Keratinocyte (primary cell): ENCODE data around the gene SNX30. TPM values are rescaled to one million over a fixed set of nuclear protein-coding genes. Genes with fewer than 3 reads are reported as not detected.

Experiments used
- DNase-seq: peaks from one replicate; pipeline ENCODE4 v3.0.0-alpha.2; 2011; ENCODE audit warnings: low read depth, missing footprints, low spot score
- FAIRE-seq: peaks from 2 replicates; lab custom pipeline; 2011; peaks lifted over from hg19 to GRCh38; lab: Jason Lieb, UNC
- H2AFZ ChIP-seq: 2 replicates; pipeline ENCODE4 v1.6.0; 2012; ENCODE audit warnings: low read length, control low read depth, inconsistent platforms; ENCODE audit not compliant: control insufficient read depth
- H3K27ac ChIP-seq: 2 replicates; pipeline ENCODE4 v1.5.1; 2011; ENCODE audit warnings: low read length; ENCODE audit not compliant: control insufficient read depth, insufficient read depth
- H3K27me3 ChIP-seq: 3 replicates; pipeline ENCODE4 v1.6.0; 2011; ENCODE audit warnings: low read length; ENCODE audit not compliant: control insufficient read depth, insufficient read depth; ENCODE audit errors: extremely low read depth
- H3K36me3 ChIP-seq, 2 experiments: 2 replicates in 1 of 2; 3 replicates in 1 of 2; pipeline ENCODE4 v1.5.1; 2011; ENCODE audit warnings: low read length in 2 of 2, mild to moderate bottlenecking in 1 of 2; ENCODE audit not compliant: control insufficient read depth in 2 of 2, insufficient read depth in 2 of 2; ENCODE audit errors: extremely low read depth in 1 of 2
- H3K4me1 ChIP-seq: 3 replicates; pipeline ENCODE4 v1.5.1; 2011; ENCODE audit warnings: low read length; ENCODE audit not compliant: control insufficient read depth, insufficient read depth; ENCODE audit errors: extremely low read depth
- H3K4me2 ChIP-seq: 3 replicates; pipeline ENCODE4 v1.6.0; 2011; ENCODE audit warnings: low read depth, low read length; ENCODE audit not compliant: control insufficient read depth, insufficient read depth; ENCODE audit errors: extremely low read depth
- H3K4me3 ChIP-seq, 3 experiments: fragments of 200-600 bp in 1 of 3; sonication (generic) in 1 of 3; 2 replicates in 2 of 3; 3 replicates in 1 of 3; pipeline ENCODE4 v1.5.1; 2011 to 2016; ENCODE audit warnings: low read length in 3 of 3, mild to moderate bottlenecking in 3 of 3, control low read depth in 2 of 3, inconsistent platforms in 1 of 3, low read depth in 1 of 3, mixed read lengths in 1 of 3, mixed run types in 1 of 3, moderate library complexity in 1 of 3; ENCODE audit not compliant: control insufficient read depth in 2 of 3, insufficient read depth in 2 of 3; ENCODE audit errors: extremely low read depth in 1 of 3
- H3K79me2 ChIP-seq: 2 replicates; pipeline ENCODE4 v1.6.0; 2012; ENCODE audit warnings: low read length; ENCODE audit not compliant: control insufficient read depth, insufficient read depth
- H3K9ac ChIP-seq: 3 replicates; pipeline ENCODE4 v1.6.0; 2011; ENCODE audit warnings: low read length; ENCODE audit not compliant: control insufficient read depth, insufficient read depth; ENCODE audit errors: extremely low read depth
- H3K9me1 ChIP-seq: 3 replicates; pipeline ENCODE4 v1.6.0; 2011; ENCODE audit warnings: low read length; ENCODE audit not compliant: control insufficient read depth, insufficient read depth; ENCODE audit errors: extremely low read depth
- H3K9me3 ChIP-seq: 2 replicates; pipeline ENCODE4 v1.5.1; 2012; ENCODE audit warnings: low read depth, low read length; ENCODE audit not compliant: control insufficient read depth
- H4K20me1 ChIP-seq: 3 replicates; pipeline ENCODE4 v1.6.0; 2011; ENCODE audit warnings: low read length; ENCODE audit not compliant: control insufficient read depth, insufficient read depth; ENCODE audit errors: extremely low read depth
- EZH2 ChIP-seq: IDR thresholded peaks from one replicate; pipeline ENCODE4 v1.6.1; 2012; ENCODE audit warnings: inconsistent platforms, mild to moderate bottlenecking, low read length, moderate library complexity
- dilution Hi-C: fragments of 300-500 bp; cut with MboI; formaldehyde crosslinking; loops from one replicate; pipeline ENCODE4 v1.7.0; 2020; ENCODE audit warnings: low sequenced_read_pairs; ENCODE audit not compliant: extremely low pct_ligation_motif_present
- polyA plus RNA-seq, 5 experiments: library from polyadenylated mRNA; depleted of rRNA in 3 of 5; stranded (reverse) in 3 of 5; stranded (forward) in 1 of 5; unstranded in 1 of 5; fragments of >200 nt; gene quantifications; 1 replicate in 1 of 5; 2 replicates in 3 of 5; 3 replicates in 1 of 5; pipeline versions ENCODE4 v1.2.1 to v1.2.3, GENCODE V29; 2011 to 2012; ENCODE audit warnings: missing spikeins in 2 of 5, low read depth in 1 of 5, low replicate concordance in 1 of 5
- TF ChIP-seq, protein P1 (sequence below), 3 experiments: IDR thresholded peaks in 1 of 3; conservative IDR thresholded peaks in 1 of 3; optimal IDR thresholded peaks in 1 of 3; 2 replicates in 2 of 3; 3 replicates in 1 of 3; pipeline versions ENCODE3 to v1.5.1; 2011; ENCODE audit warnings: low read length in 3 of 3, mild to moderate bottlenecking in 3 of 3, moderate library complexity in 2 of 3, control low read depth in 1 of 3, inconsistent platforms in 1 of 3; ENCODE audit not compliant: insufficient read depth in 2 of 3; ENCODE audit errors: extremely low read depth in 1 of 3

The SNX30 gene
- polyA plus RNA-seq, 1 donor (not counting 4 experiments of a cell fraction or from before 2014, with no cell fraction given): 9.0 TPM

DNA sequence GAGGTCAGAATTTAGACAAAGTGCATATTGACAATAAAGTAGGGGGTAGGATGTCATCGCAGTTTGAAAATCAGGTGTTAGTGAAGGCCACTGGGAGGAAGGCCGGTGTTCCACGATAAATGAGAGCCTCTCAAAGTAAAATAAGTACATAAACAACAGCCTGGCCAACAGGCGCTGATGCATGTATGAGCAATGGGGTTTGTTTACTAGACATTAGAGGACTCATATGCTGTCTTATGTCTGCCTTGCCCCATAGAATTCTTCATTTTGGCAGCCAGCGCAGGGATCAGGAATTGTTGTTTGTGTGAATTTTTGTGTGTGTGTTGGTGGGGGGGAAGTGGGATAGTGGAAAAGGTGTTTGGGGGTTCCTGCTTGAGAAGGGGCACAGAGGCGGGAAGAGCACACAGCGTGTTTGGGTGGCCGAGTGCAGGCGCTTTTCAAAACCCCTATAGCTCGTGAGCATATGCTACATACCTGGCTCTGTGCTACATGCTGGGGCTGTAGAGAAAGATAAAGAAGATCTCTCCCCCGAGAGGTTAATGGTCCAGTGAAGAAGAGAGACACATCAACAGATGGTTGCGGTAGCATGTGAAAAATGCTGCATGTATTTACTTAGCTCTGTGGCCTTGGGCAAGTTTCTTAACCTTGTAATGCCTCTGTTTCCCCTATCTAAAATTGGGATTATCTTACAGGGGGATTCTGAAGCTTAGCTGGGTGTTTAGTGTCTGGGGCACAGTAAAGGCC lies 11.5 kb downstream of the SNX30 start:
- Histone ChIP-seq H3K27ac (no peak overlapping the region), H2AFZ (no peak overlapping the region), H3K4me1 (peaks cover 9% of the 10 kb centered on the region), H3K4me2 (no peak overlapping the region), H3K9me1 (peaks cover 4% of the 10 kb centered on the region), H3K36me3 (peaks cover 2 to 7% of the 10 kb centered on the region in 2 experiments), H4K20me1 (no peaks in the 10 kb centered on the region), H3K9ac (no peak overlapping the region), H3K4me3 (no peak overlapping the region), H3K79me2 (peaks cover 57% of the 10 kb centered on the region), H3K27me3 (no peaks in the 10 kb centered on the region), H3K9me3 (no peaks in the 10 kb centered on the region)
- DNase-seq (no peak), FAIRE-seq (no peak)
- no peak for TF ChIP-seq EZH2
- TF ChIP-seq, protein P1, sequence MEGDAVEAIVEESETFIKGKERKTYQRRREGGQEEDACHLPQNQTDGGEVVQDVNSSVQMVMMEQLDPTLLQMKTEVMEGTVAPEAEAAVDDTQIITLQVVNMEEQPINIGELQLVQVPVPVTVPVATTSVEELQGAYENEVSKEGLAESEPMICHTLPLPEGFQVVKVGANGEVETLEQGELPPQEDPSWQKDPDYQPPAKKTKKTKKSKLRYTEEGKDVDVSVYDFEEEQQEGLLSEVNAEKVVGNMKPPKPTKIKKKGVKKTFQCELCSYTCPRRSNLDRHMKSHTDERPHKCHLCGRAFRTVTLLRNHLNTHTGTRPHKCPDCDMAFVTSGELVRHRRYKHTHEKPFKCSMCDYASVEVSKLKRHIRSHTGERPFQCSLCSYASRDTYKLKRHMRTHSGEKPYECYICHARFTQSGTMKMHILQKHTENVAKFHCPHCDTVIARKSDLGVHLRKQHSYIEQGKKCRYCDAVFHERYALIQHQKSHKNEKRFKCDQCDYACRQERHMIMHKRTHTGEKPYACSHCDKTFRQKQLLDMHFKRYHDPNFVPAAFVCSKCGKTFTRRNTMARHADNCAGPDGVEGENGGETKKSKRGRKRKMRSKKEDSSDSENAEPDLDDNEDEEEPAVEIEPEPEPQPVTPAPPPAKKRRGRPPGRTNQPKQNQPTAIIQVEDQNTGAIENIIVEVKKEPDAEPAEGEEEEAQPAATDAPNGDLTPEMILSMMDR (optimal IDR thresholded peaks at IDR 0.05 in 1 of 3, IDR thresholded peaks at IDR 0.05 in 1 of 3, conservative IDR thresholded peaks at IDR 0.05 in 1 of 3; ENCODE audit: extremely low read depth in 1 of 3, insufficient read depth in 2 of 3, low read length in 3 of 3): no peak
- dilution Hi-C loops: no loop called here

DNA sequence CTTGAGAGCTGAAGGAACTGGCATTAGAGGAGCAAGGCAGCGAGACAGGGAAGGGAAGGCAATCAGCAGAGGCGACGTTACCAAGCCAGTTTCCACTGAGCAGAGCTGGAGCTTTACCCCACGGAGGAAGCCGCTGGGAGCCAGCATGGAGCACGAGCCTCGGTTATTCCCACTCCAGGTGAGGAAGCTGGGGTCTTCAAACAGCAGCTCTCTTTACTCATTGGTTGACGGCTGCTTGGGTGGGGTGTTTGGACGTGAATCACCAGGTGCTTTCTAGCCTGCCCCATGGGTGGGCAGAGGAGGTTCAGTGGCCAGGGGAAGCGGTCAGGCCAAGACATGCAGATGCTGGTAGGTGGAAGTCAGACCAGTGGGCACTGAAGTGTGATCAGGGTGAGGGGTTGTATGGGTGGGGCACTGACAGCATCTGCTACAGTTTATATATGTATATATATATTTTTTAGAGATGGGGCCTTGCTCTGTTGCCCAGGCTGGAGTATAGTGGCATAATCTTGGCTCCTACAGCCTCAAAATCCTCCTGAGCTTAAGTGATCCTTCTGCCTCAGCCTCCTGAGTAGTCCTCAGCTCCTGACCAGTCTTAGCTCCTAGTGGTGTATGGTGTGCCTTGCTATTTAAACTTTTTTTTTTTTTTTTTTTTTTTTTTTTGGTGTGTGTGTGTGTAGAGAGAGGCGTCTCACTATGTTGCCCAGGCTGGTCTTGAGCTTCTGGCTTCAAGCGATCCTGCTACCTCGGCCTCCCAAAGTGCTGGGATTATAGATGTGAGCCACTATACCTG lies 12.4 kb downstream of the SNX30 start:
- no peak overlapping the region for H3K9ac ChIP-seq
- dilution Hi-C loops: no loop called here
- FAIRE-seq: no peak

More for the DNA sequence above, 12.4 kb downstream of the SNX30 start:
- no peak overlapping the region for H3K4me2 ChIP-seq
- no peaks in the 10 kb centered on the region for H3K27me3 ChIP-seq
- H3K27ac ChIP-seq: no peak overlapping the region
- H3K36me3 ChIP-seq: peaks cover 3% of the 10 kb centered on the region in 2 experiments
- peaks cover under 1% of the 10 kb centered on the region for H3K4me1 ChIP-seq
- H4K20me1 ChIP-seq: no peaks in the 10 kb centered on the region
- H2AFZ ChIP-seq: no peak overlapping the region
- DNase-seq: no peak
- H3K79me2 ChIP-seq: peaks cover 54% of the 10 kb centered on the region
- peaks cover 4% of the 10 kb centered on the region for H3K9me1 ChIP-seq
- no peak overlapping the region for H3K4me3 ChIP-seq
- no peak for TF ChIP-seq EZH2
- TF ChIP-seq, protein P1 (optimal IDR thresholded peaks at IDR 0.05 in 1 of 3, IDR thresholded peaks at IDR 0.05 in 1 of 3, conservative IDR thresholded peaks at IDR 0.05 in 1 of 3; ENCODE audit: extremely low read depth in 1 of 3, insufficient read depth in 2 of 3, low read length in 3 of 3): no peak
- H3K9me3 ChIP-seq: no peaks in the 10 kb centered on the region
